OCI-LY1 (cell line): Measurements from ENCODE around the gene SMARCC1.

Experiments
- H2AFZ ChIP-seq: fragments of 200-600 bp; sonication (generic), shearing (Covaris generic); 2 replicates; pipeline ENCODE4 v1.6.0; 2014; ENCODE audit warnings: antibody characterized with exemption, mild to moderate bottlenecking, low read length
- H3F3A ChIP-seq: fragments of 200-600 bp; sonication (generic), shearing (Covaris generic); 2 replicates; pipeline ENCODE4 v1.6.0; 2014; ENCODE audit warnings: mild to moderate bottlenecking, antibody characterized with exemption, low read length, moderate library complexity; ENCODE audit not compliant: insufficient read depth
- H3K27ac ChIP-seq: fragments of 200-600 bp; sonication (generic); 2 replicates; pipeline ENCODE4 v1.5.1; 2014; ENCODE audit warnings: low read length, mixed run types, mild to moderate bottlenecking, low read depth; ENCODE audit not compliant: poor library complexity, severe bottlenecking
- H3K27me3 ChIP-seq: fragments of 200-600 bp; sonication (generic); 2 replicates; pipeline ENCODE4 v1.6.0; 2014; ENCODE audit warnings: antibody characterized with exemption, mild to moderate bottlenecking, low read length, moderate library complexity; ENCODE audit not compliant: insufficient read depth
- H3K36me3 ChIP-seq: fragments of 200-600 bp; sonication (generic); 2 replicates; pipeline ENCODE4 v1.6.1; 2014; ENCODE audit warnings: mild to moderate bottlenecking, antibody characterized with exemption, low read length, moderate library complexity, mixed read lengths; ENCODE audit not compliant: insufficient read depth
- H3K4me1 ChIP-seq: fragments of 200-600 bp; sonication (generic); 2 replicates; pipeline ENCODE4 v1.5.1; 2014; ENCODE audit warnings: mild to moderate bottlenecking, low read length, moderate library complexity; ENCODE audit not compliant: insufficient read depth, severe bottlenecking
- H3K4me2 ChIP-seq: fragments of 200-600 bp; sonication (generic), shearing (Covaris generic); 2 replicates; pipeline ENCODE4 v1.6.1; 2014; ENCODE audit warnings: low read length
- H3K4me3 ChIP-seq: fragments of 200-600 bp; sonication (generic); 2 replicates; pipeline ENCODE4 v1.5.1; 2014; ENCODE audit warnings: low read length, low read depth, mild to moderate bottlenecking, mixed read lengths; ENCODE audit not compliant: poor library complexity, severe bottlenecking
- H3K79me2 ChIP-seq: fragments of 200-600 bp; shearing (Covaris generic); 2 replicates; pipeline ENCODE4 v1.6.1; 2016; ENCODE audit warnings: mixed run types, low read length, mixed read lengths; ENCODE audit not compliant: insufficient read depth
- H3K9ac ChIP-seq: fragments of 200-600 bp; sonication (generic), shearing (Covaris generic); 2 replicates; pipeline ENCODE4 v1.6.1; 2014; ENCODE audit warnings: mild to moderate bottlenecking, low read length, mixed read lengths
- H3K9me2 ChIP-seq: fragments of 200-600 bp; sonication (generic), shearing (Covaris generic); 2 replicates; pipeline ENCODE4 v1.6.1; 2014; ENCODE audit warnings: low read depth, mild to moderate bottlenecking, low read length, mixed read lengths
- H3K9me3 ChIP-seq: fragments of 200-600 bp; shearing (Covaris generic); 2 replicates; pipeline ENCODE4 v1.6.1; 2014; ENCODE audit warnings: low read length, mixed read lengths
- H4K20me1 ChIP-seq: fragments of 200-600 bp; sonication (generic), shearing (Covaris generic); 2 replicates; pipeline ENCODE4 v1.6.0; 2016; ENCODE audit warnings: mild to moderate bottlenecking, low read length; ENCODE audit not compliant: insufficient read depth
- EZH2 ChIP-seq: fragments of 200-600 bp; sonication (generic), shearing (Covaris generic); IDR thresholded peaks from 2 replicates; pipeline ENCODE4 v1.8.0; 2017; ENCODE audit warnings: borderline replicate concordance, mixed run types, mild to moderate bottlenecking, antibody characterized with exemption, low read length, moderate library complexity, mixed read lengths
- TF ChIP-seq, protein P1 (sequence below): fragments of 200-600 bp; sonication (generic), shearing (Covaris generic); IDR thresholded peaks from 2 replicates; pipeline ENCODE4 v1.5.1; 2017; ENCODE audit warnings: mild to moderate bottlenecking, antibody characterized with exemption, low read length, moderate library complexity, mixed read lengths

The SMARCC1 gene

DNA sequence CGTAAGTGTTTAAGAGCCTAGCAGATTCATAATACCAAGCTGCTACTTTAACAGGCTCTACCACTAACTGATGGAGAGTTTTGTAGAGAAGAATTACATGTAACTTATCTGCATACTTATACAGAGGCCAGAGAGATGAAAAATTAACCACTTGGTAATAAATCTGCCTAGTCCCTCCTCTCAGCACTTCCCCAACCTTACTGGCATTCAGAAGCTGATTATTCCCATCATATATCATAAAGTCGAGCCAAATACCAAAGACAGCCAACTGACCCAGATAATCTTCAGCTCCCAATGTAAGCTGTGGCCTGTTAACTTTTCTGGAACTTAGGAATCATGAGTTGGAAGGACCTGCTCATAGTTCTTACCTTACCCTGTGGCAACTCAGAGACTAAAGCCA, 177.5 kb downstream of the SMARCC1 start:
- Histone ChIP-seq H3K27ac (no peak overlapping the region), H3K36me3 (peaks cover 83% of the 10 kb centered on the region)
- TF ChIP-seq, protein P1, sequence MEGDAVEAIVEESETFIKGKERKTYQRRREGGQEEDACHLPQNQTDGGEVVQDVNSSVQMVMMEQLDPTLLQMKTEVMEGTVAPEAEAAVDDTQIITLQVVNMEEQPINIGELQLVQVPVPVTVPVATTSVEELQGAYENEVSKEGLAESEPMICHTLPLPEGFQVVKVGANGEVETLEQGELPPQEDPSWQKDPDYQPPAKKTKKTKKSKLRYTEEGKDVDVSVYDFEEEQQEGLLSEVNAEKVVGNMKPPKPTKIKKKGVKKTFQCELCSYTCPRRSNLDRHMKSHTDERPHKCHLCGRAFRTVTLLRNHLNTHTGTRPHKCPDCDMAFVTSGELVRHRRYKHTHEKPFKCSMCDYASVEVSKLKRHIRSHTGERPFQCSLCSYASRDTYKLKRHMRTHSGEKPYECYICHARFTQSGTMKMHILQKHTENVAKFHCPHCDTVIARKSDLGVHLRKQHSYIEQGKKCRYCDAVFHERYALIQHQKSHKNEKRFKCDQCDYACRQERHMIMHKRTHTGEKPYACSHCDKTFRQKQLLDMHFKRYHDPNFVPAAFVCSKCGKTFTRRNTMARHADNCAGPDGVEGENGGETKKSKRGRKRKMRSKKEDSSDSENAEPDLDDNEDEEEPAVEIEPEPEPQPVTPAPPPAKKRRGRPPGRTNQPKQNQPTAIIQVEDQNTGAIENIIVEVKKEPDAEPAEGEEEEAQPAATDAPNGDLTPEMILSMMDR = no peak
- TF ChIP-seq EZH2 = no peak

DNA sequence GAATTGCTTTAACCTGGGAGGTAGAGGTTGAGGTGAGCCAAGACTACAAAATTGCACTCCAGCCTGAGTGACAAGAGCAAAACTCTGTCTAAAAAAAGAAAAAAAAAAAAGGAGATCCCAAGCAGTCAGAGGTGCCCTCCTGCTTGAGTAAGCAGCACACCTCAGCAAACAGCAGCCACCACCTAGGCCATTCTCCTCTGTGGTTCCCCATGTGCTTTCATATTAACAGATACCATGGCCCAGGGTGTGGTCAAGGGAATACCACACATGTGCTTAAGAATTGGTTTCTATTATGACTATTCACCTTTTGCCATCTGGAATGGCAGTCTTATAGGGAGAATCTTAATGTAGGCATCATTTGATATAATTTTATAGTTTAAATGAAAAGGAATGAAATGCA, 178.4 kb downstream of the SMARCC1 start:
- no peak overlapping the region for H3K4me2 ChIP-seq
- H3F3A ChIP-seq = no peaks in the 10 kb centered on the region
- H3K4me3 ChIP-seq = no peak overlapping the region
- no peak overlapping the region for H2AFZ ChIP-seq
- no peak for TF ChIP-seq EZH2
- TF ChIP-seq, protein P1 = no peak
- no peaks in the 10 kb centered on the region for H3K79me2 ChIP-seq
- H3K9me2 ChIP-seq = no peaks in the 10 kb centered on the region
- H3K4me1 ChIP-seq = no peaks in the 10 kb centered on the region
- no peaks in the 10 kb centered on the region for H3K9me3 ChIP-seq
- H3K27ac ChIP-seq = no peak overlapping the region
- no peaks in the 10 kb centered on the region for H3K27me3 ChIP-seq
- H4K20me1 ChIP-seq = no peaks in the 10 kb centered on the region
- peaks cover 76% of the 10 kb centered on the region for H3K36me3 ChIP-seq
- no peak overlapping the region for H3K9ac ChIP-seq

More for the DNA sequence above, 177.5 kb downstream of the SMARCC1 start:
- H3K4me1 ChIP-seq = no peaks in the 10 kb centered on the region
- no peak overlapping the region for H3K4me3 ChIP-seq
- no peaks in the 10 kb centered on the region for H3K27me3 ChIP-seq
- no peak overlapping the region for H3K4me2 ChIP-seq
- H3K9me2 ChIP-seq = no peaks in the 10 kb centered on the region
- no peaks in the 10 kb centered on the region for H3F3A ChIP-seq
- no peaks in the 10 kb centered on the region for H3K79me2 ChIP-seq
- no peaks in the 10 kb centered on the region for H4K20me1 ChIP-seq
- H3K9ac ChIP-seq = no peak overlapping the region
- no peak overlapping the region for H2AFZ ChIP-seq
- no peaks in the 10 kb centered on the region for H3K9me3 ChIP-seq

DNA sequence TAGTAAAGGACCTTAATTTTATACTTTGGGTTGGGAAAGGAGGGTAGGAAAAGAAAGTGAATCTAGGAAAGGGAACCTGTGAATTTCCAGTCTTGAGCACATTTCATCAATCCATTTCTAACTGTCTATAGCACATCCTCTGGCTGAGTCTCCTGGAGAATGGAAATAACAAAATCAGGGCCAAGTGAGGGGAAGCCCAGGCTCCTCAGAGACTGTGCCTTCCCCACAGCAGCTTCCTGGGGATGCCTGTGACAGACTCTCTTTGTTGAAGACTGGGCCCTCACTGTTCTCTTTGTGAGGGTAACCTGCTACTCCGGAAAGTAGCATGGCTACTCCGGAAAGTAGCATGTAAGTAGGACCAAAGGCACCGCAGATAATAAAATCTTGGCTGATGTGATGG, 180.4 kb downstream of the SMARCC1 start:
- Histone ChIP-seq H2AFZ (no peak overlapping the region), H3K27ac (no peak overlapping the region), H3K4me3 (no peak overlapping the region), H3K9me3 (no peaks in the 10 kb centered on the region), H3K4me2 (no peak overlapping the region), H3K36me3 (peaks cover 65% of the 10 kb centered on the region), H4K20me1 (no peaks in the 10 kb centered on the region), H3K9me2 (no peaks in the 10 kb centered on the region), H3K79me2 (no peaks in the 10 kb centered on the region), H3K9ac (no peak overlapping the region), H3K4me1 (no peaks in the 10 kb centered on the region), H3F3A (no peaks in the 10 kb centered on the region), H3K27me3 (no peaks in the 10 kb centered on the region)
- TF ChIP-seq, protein P1 = no peak
- no peak for TF ChIP-seq EZH2
